ENCODE data around the gene GNG7.
"Not testable (repeated sequence)": the region's sequence is repeated elsewhere in the genome, so short reads cannot be mapped to it uniquely, and the experiment has no call there.

Gene GNG7

GRCh38 chr19:2608602-2608922 is 93.9 kb downstream of the GNG7 start:
- no peak overlapping the region for H3K4me2 ChIP-seq (ENCODE audit: insufficient read depth, low read length)
- H3K27me3 ChIP-seq (ENCODE audit: insufficient read depth, low read length, poor library complexity), result no peaks in the 10 kb centered on the region
- no peaks in the 10 kb centered on the region for H3K79me2 ChIP-seq (ENCODE audit: insufficient read depth, low read length)
- DNase-seq, result no peak
- H3K36me3 ChIP-seq (ENCODE audit: insufficient read depth, low read length), result no peaks in the 10 kb centered on the region
- no peak overlapping the region for H2AFZ ChIP-seq (ENCODE audit: low read depth, low read length)
- TF ChIP-seq EZH2 (IDR thresholded peaks at IDR 0.05; ENCODE audit: borderline replicate concordance, low read depth, low read length, severe bottlenecking) (no peak), CTCF (IDR thresholded peaks at IDR 0.05; ENCODE audit: borderline replicate concordance, extremely low read depth, low read length, poor library complexity, severe bottlenecking) (no peak)
- ATAC-seq (ENCODE audit: insufficient read depth, low read depth), result no peak
- no peak overlapping the region for H3K27ac ChIP-seq (ENCODE audit: low read length)
- no peaks in the 10 kb centered on the region for H3K9me3 ChIP-seq (ENCODE audit: insufficient read depth, low read length, severe bottlenecking)
- peaks cover 38% of the 10 kb centered on the region for H3K4me1 ChIP-seq (ENCODE audit: insufficient read depth, low read length)
- no peaks in the 10 kb centered on the region for H4K20me1 ChIP-seq (ENCODE audit: insufficient read depth, low read length)
- no peak overlapping the region for H3K9ac ChIP-seq (ENCODE audit: low read depth, low read length)
- no peak overlapping the region for H3K4me3 ChIP-seq (ENCODE audit: low read depth in 1 of 2, low read length in 2 of 2)

- H3K79me2 ChIP-seq (ENCODE audit: insufficient read depth, low read length), result no peaks in the 10 kb centered on the region
- DNase-seq (peak; percentile 40), ATAC-seq (ENCODE audit: insufficient read depth, low read depth) (no peak)
- H3K4me1 ChIP-seq (ENCODE audit: insufficient read depth, low read length), result peaks cover 32% of the 10 kb centered on the region
- no peaks in the 10 kb centered on the region for H4K20me1 ChIP-seq (ENCODE audit: insufficient read depth, low read length)
- H3K4me3 ChIP-seq (ENCODE audit: low read depth in 1 of 2, low read length in 2 of 2), result no peak overlapping the region
- H3K36me3 ChIP-seq (ENCODE audit: insufficient read depth, low read length), result no peaks in the 10 kb centered on the region
- no peak overlapping the region for H3K27ac ChIP-seq (ENCODE audit: low read length)
- TF ChIP-seq EZH2 (IDR thresholded peaks at IDR 0.05; ENCODE audit: borderline replicate concordance, low read depth, low read length, severe bottlenecking), result no peak
- no peak for TF ChIP-seq CTCF (IDR thresholded peaks at IDR 0.05; ENCODE audit: borderline replicate concordance, extremely low read depth, low read length, poor library complexity, severe bottlenecking)
- peak overlapping the region; percentile 37; the same call in 1 of the 2 replicates for H3K4me2 ChIP-seq (ENCODE audit: insufficient read depth, low read length)
- H3K9me3 ChIP-seq (ENCODE audit: insufficient read depth, low read length, severe bottlenecking), result no peaks in the 10 kb centered on the region
- H3K9ac ChIP-seq (ENCODE audit: low read depth, low read length), result no peak overlapping the region
- H2AFZ ChIP-seq (ENCODE audit: low read depth, low read length), result no peak overlapping the region
- H3K27me3 ChIP-seq (ENCODE audit: insufficient read depth, low read length, poor library complexity), result no peaks in the 10 kb centered on the region
These were observed 94.5 kb downstream of the GNG7 start for GRCh38 chr19:2607712-2608601.

- H3K4me3 ChIP-seq (ENCODE audit: low read depth in 1 of 2, low read length in 2 of 2); H3K9ac ChIP-seq (ENCODE audit: low read depth, low read length); H4K20me1 ChIP-seq (ENCODE audit: insufficient read depth, low read length); DNase-seq; ATAC-seq (ENCODE audit: insufficient read depth, low read depth); H3K36me3 ChIP-seq (ENCODE audit: insufficient read depth, low read length); H2AFZ ChIP-seq (ENCODE audit: low read depth, low read length); H3K27ac ChIP-seq (ENCODE audit: low read length); H3K79me2 ChIP-seq (ENCODE audit: insufficient read depth, low read length); H3K9me3 ChIP-seq (ENCODE audit: insufficient read depth, low read length, severe bottlenecking); H3K4me2 ChIP-seq (ENCODE audit: insufficient read depth, low read length); H3K27me3 ChIP-seq (ENCODE audit: insufficient read depth, low read length, poor library complexity): not testable (repeated sequence)
- H3K4me1 ChIP-seq (ENCODE audit: insufficient read depth, low read length), result peaks cover 20% of the 10 kb centered on the region
These were observed 95.7 kb downstream of the GNG7 start for GRCh38 chr19:2606774-2607173.

- H3K27ac ChIP-seq (ENCODE audit: low read length); H3K9me3 ChIP-seq (ENCODE audit: insufficient read depth, low read length, severe bottlenecking); DNase-seq; H3K4me2 ChIP-seq (ENCODE audit: insufficient read depth, low read length); H3K9ac ChIP-seq (ENCODE audit: low read depth, low read length); H4K20me1 ChIP-seq (ENCODE audit: insufficient read depth, low read length); H3K4me3 ChIP-seq (ENCODE audit: low read depth in 1 of 2, low read length in 2 of 2); ATAC-seq (ENCODE audit: insufficient read depth, low read depth); H3K36me3 ChIP-seq (ENCODE audit: insufficient read depth, low read length); H3K27me3 ChIP-seq (ENCODE audit: insufficient read depth, low read length, poor library complexity); H2AFZ ChIP-seq (ENCODE audit: low read depth, low read length); H3K79me2 ChIP-seq (ENCODE audit: insufficient read depth, low read length): not testable (repeated sequence)
- peaks cover 14% of the 10 kb centered on the region for H3K4me1 ChIP-seq (ENCODE audit: insufficient read depth, low read length)
These were observed 96.6 kb downstream of the GNG7 start for GRCh38 chr19:2605889-2606288.
